ENCODE results near the gene TRAK2. TPM values are rescaled to one million over a fixed set of nuclear protein-coding genes. Genes with fewer than 3 reads are reported as not detected.

Gene TRAK2
- total and polyA plus RNA-seq, 2 of the 8 experiments (the other 6 are each of a cell fraction or from before 2014, with no cell fraction given) = 4.5 to 15.7 TPM

DNA sequence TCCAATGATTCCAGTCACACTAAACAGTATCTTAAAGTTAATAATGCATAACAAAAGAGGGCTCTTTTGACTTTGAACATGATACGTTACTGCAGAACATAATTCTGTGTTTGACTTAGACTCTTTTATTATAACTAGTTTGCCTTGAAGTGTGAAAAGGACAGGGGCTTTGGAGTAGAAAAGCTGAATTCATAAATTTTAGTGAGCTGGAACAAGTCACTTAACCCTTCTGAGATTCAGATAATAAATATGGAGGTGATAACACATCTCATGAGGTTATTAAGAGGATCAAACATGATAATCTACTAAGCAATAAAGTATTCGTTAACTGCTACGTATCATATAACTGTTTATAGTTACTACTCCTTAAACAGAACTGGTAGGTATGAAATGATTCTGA is 49.4 kb downstream of the TRAK2 start:
- ChIA-PET POLR2A (ENCODE audit: partially characterized antibody) (no interaction called here), CTCF (ENCODE audit: partially characterized antibody) (interaction anchor here (0.8 to 1.1 kb wide), 2 partner anchors 32 to 125 kb away, joined by 3 read pairs; no protein-coding TSS in a partner anchor)
- DNase-seq (ENCODE audit: low read depth in 1 of 2, low spot score in 2 of 2) = no peak
- H3K9ac ChIP-seq (replicated peaks in 1 of 4; ENCODE audit: extremely low read depth in 1 of 4, low read depth in 3 of 4, low read length in 3 of 4) = no peak overlapping the region
- no peak overlapping the region for H3K23ac ChIP-seq (ENCODE audit: insufficient read length)
- no peak overlapping the region for H4K8ac ChIP-seq (ENCODE audit: extremely low read depth, insufficient read depth, low read length)
- no peak for TF ChIP-seq MAFK (IDR thresholded peaks at IDR 0.05; ENCODE audit: low read depth, low read length)
- TF ChIP-seq EZH2 (IDR thresholded peaks at IDR 0.05; ENCODE audit: low read depth, low read length, severe bottlenecking) = no peak
- TF ChIP-seq POLR2A (IDR thresholded peaks at IDR 0.05; ENCODE audit: control extremely low read depth in 1 of 2, low read depth in 2 of 2, low read length in 2 of 2) = no peak
- no peak overlapping the region for H2BK120ac ChIP-seq (replicated peaks; ENCODE audit: low read depth, low read length)
- no peak overlapping the region for H2AFZ ChIP-seq (ENCODE audit: low read length)
- no peaks in the 10 kb centered on the region for H3K79me2 ChIP-seq (ENCODE audit: control insufficient read depth in 1 of 2, insufficient read depth in 2 of 2, low read length in 2 of 2)
- H3K36me3 ChIP-seq (ENCODE audit: control insufficient read depth in 2 of 4, insufficient read depth in 4 of 4, low read length in 3 of 4) = peaks cover 0 to 10% (median under 1%) of the 10 kb centered on the region in 4 experiments; a peak in 2 of 8 replicates
- H2BK5ac ChIP-seq (ENCODE audit: low read depth, low read length) = no peak overlapping the region
- no peak overlapping the region for H3K27ac ChIP-seq (ENCODE audit: low read depth, low read length)
- no peak overlapping the region for H3K4me3 ChIP-seq (ENCODE audit: extremely low read depth in 1 of 4, insufficient read depth in 2 of 4, low read depth in 3 of 4, low read length in 4 of 4)
- H3K14ac ChIP-seq (ENCODE audit: insufficient read length) = no peak overlapping the region
- H2BK20ac ChIP-seq (ENCODE audit: low read length) = no peak overlapping the region
- no peaks in the 10 kb centered on the region for H3K27me3 ChIP-seq (replicated peaks in 1 of 4; ENCODE audit: control insufficient read depth in 3 of 4, extremely low read depth in 1 of 4, insufficient read depth in 3 of 4, low read length in 3 of 4)
- H3K18ac ChIP-seq (ENCODE audit: extremely low read depth, low read length) = no peak overlapping the region
- H2BK12ac ChIP-seq (ENCODE audit: low read depth, low read length) = no peak overlapping the region
- no peaks in the 10 kb centered on the region for H3K4me1 ChIP-seq (replicated peaks in 1 of 4; ENCODE audit: control insufficient read depth in 3 of 4, insufficient read depth in 4 of 4, low read length in 3 of 4)
- no peak overlapping the region for H3K4me2 ChIP-seq (ENCODE audit: insufficient read depth in 1 of 2, low read depth in 2 of 2, low read length in 2 of 2)
- H3K79me1 ChIP-seq (ENCODE audit: low read depth, low read length) = no peaks in the 10 kb centered on the region
- no peak overlapping the region for H3K56ac ChIP-seq (replicated peaks; ENCODE audit: insufficient read length, low read depth, low read length)
- H3K4ac ChIP-seq (replicated peaks; ENCODE audit: insufficient read length, low read depth, low read length) = no peak overlapping the region
- H4K5ac ChIP-seq (ENCODE audit: insufficient read length, low read depth, low read length) = no peak overlapping the region
- 93% methylated on average over 3 of the region's 3 CpGs; no CpG with 5 or more reads in 1 of the 2 experiments for WGBS, 2 experiments (ENCODE audit: extremely low coverage in 1 of 2, insufficient coverage in 1 of 2, insufficient read length in 1 of 2, insufficient replicate concordance in 2 of 2, low coverage in 1 of 2, low lambda C conversion rate in 2 of 2, missing lambda C conversion rate in 1 of 2)
- H4K20me1 ChIP-seq (replicated peaks in 1 of 2; ENCODE audit: control insufficient read depth in 1 of 2, insufficient read depth in 2 of 2, low read length in 2 of 2) = no peaks in the 10 kb centered on the region
- H2BK15ac ChIP-seq (ENCODE audit: low read length) = no peak overlapping the region
- no peaks in the 10 kb centered on the region for H3K23me2 ChIP-seq (ENCODE audit: low read depth, low read length)
- H2AK5ac ChIP-seq (ENCODE audit: low read depth, low read length) = no peak overlapping the region
- H4K91ac ChIP-seq (replicated peaks; ENCODE audit: insufficient read length, low read length) = no peak overlapping the region
- FAIRE-seq = no peak
- no peaks in the 10 kb centered on the region for H3K9me3 ChIP-seq (ENCODE audit: insufficient read depth in 2 of 2, low read depth in 1 of 2, low read length in 1 of 2)

Measured in H1 (cell line).